ENCODE results near the gene ZPBP. TPM values are rescaled to one million over a fixed set of nuclear protein-coding genes. Genes with fewer than 3 reads are reported as not detected.

ZPBP gene, protein sequence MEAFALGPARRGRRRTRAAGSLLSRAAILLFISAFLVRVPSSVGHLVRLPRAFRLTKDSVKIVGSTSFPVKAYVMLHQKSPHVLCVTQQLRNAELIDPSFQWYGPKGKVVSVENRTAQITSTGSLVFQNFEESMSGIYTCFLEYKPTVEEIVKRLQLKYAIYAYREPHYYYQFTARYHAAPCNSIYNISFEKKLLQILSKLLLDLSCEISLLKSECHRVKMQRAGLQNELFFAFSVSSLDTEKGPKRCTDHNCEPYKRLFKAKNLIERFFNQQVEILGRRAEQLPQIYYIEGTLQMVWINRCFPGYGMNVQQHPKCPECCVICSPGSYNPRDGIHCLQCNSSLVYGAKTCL
- not detected for polyA plus RNA-seq (ENCODE audit: low read depth in 6 of 6)

DNA sequence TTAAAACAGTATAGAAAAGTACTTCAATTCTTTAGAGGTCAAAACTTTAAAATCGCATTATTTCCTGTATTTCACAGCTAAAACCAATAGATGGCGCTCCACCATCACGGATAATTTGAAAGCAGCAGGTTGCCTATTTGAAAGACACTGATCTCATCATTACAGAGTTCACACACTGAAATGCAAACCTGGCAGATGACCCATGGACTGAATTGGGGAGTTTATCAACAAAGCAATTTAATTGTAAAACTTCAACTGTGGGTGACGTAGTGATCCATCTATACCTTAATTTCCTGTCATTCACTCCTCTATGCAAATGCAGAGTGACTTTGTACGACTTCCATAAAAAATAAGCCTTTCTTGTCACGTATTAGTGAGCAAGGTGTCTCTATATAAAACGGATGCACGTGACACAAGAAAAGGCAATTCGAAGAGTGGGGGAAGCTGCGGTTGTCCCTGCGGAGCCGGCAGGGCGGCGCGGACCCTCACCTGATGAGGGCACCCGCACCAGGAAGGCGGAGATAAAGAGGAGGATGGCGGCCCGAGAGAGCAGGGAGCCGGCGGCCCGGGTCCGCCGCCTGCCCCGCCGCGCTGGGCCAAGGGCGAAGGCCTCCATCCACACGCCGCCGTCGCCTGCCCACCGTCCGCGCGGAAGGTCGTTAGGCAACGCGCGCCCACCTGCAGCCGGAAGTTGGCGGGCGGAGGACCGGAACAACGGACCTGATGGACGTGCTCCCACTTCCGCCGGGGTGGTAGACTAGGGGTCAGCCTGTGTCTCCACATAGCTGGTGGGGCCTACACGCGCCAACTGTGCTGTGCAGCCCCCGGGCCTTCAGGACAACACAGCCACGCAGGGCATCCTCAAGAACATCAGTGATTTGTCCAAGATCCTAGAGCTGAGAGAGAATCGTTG is at the start of gene ZPBP:
Gene ZPBP (minus strand): TSS at position 668 of the 913 bp plus-strand sequence. CDS start 52 bp downstream, at position 616.
- Mint-ChIP-seq H3K27me3 (no peaks in the 10 kb centered on the region), H3K4me1 (peaks cover 5 to 16% (median 9%) of the 10 kb centered on the region in 3 donors), H3K4me3 (peak within 1 kb of the TSS; percentile 87 to 95 (median 92)), H3K27ac (peak within 1 kb of the TSS; percentile 54 to 98 (median 84)), H3K36me3 (no peaks in the 10 kb centered on the region), H3K9me3 (peaks cover 0 to 1% (median 0%) of the 10 kb centered on the region in 7 donors)
- ATAC-seq (ENCODE audit: low read depth in 2 of 2) (peak; percentile 81 to 85), DNase-seq (peak; percentile 64)

DNA sequence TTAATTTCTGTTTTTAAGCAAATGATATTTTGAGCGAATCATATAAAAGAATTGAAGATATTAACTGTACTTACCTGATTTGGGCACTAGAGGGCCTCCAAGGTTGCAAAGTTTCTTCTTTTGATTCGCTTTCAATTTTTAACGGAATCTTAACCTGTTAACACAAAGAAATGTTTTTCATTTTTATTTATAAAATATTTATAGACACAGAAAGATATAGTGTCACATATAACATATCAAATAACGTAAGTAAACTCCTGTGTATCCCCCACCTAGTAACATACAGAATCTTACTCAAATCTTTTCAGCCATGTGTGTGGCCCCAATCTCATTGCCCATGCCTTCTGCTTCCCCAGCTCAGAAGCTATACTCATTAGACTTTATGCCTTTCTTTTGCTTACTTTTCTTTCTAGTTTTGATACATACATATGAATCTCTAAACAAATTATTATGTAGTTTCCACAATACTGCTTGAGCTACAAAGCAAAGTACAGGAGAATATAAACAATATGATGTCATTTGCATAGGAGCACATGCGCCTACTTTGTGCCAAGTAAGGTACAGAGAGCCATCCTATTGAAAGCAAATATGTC is 49.5 kb upstream of the ZPBP start:
- H3K27ac Mint-ChIP-seq = peak overlapping the region; percentile 63 to 93 (median 84)
- no peaks in the 10 kb centered on the region for H3K27me3 Mint-ChIP-seq
- peak overlapping the region; percentile 13 to 86 (median 80) for H3K4me3 Mint-ChIP-seq
- H3K36me3 Mint-ChIP-seq = no peaks in the 10 kb centered on the region
- peak; percentile 33 for DNase-seq
- peaks cover 35 to 52% (median 44%) of the 10 kb centered on the region in 3 donors for H3K4me1 Mint-ChIP-seq
- H3K9me3 Mint-ChIP-seq = no peaks in the 10 kb centered on the region
- ATAC-seq (ENCODE audit: low read depth in 2 of 2) = peak; percentile 57 to 67

DNA sequence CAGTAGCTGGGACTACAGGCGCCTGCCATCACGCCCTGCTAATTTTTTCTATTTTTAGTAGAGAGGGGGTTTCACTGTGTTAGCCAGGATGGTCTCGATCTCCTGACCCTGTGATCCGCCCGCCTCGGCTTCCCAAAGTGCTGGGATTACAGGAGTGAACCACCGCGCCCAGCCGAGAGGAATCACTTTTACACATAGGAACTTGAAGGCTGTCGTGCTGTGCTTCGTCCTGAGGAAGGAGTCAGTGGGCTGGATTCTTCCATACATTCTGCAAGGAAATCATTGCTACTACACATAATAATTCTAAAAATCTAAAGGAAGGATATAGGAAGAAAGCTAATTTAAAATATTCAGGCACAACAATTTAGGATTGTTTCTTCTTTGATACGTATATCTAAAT is 48.8 kb upstream of the ZPBP start:
- no peak for DNase-seq
- H3K4me1 Mint-ChIP-seq = peaks cover 30 to 46% (median 38%) of the 10 kb centered on the region in 3 donors
- no peaks in the 10 kb centered on the region for H3K9me3 Mint-ChIP-seq

DNA sequence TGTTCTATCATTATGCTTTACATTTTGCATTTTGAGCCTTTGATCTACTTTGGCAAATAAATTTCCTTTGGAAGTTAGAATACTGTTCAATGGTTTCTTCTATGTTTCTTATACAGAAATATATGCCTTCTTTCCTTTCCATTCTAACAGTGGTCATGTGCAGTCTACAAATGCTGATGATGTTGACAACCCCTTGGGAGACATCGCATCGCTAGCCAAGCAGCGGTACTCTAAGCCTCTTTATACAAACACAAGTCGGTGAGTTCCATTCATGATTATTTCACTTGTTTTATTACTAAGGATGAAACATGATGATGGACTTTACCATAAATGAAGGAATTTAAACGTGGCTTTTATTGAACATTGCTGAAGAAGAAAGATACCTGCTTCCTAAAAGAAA is 48.1 kb upstream of the ZPBP start:
- Mint-ChIP-seq H3K27me3 (no peaks in the 10 kb centered on the region), H3K4me1 (peaks cover 23 to 39% (median 31%) of the 10 kb centered on the region in 3 donors), H3K4me3 (peak overlapping the region in 3 of 8 donors; percentile 1 to 54 (median 8)), H3K36me3 (no peaks in the 10 kb centered on the region), H3K9me3 (no peaks in the 10 kb centered on the region), H3K27ac (peak overlapping the region in 5 of 6 donors; percentile 29 to 89 (median 80))
- no peak for DNase-seq
- ATAC-seq (ENCODE audit: low read depth in 2 of 2) = peak; percentile 59 to 61

More for the DNA sequence above, 48.8 kb upstream of the ZPBP start:
- ATAC-seq (ENCODE audit: low read depth in 2 of 2) = no peak
- Mint-ChIP-seq H3K36me3 (no peaks in the 10 kb centered on the region), H3K27me3 (no peaks in the 10 kb centered on the region), H3K4me3 (peak overlapping the region in 2 of 8 donors; percentile 15 to 44), H3K27ac (peak overlapping the region in 3 of 6 donors; percentile 29 to 85 (median 80))

GRCh38 chr7:50140688-50141087 is 47.6 kb upstream of the ZPBP start:
- Mint-ChIP-seq H3K27ac (peak overlapping the region in 4 of 6 donors; percentile 29 to 80 (median 43)), H3K4me3 (peak overlapping the region in 1 of 8 donors; percentile 27), H3K36me3 (no peaks in the 10 kb centered on the region), H3K27me3 (no peaks in the 10 kb centered on the region), H3K4me1 (peaks cover 18 to 34% (median 26%) of the 10 kb centered on the region in 3 donors), H3K9me3 (no peaks in the 10 kb centered on the region)
- DNase-seq (no peak), ATAC-seq (ENCODE audit: low read depth in 2 of 2) (no peak)

GRCh38 chr7:50138101-50138500 is 45.1 kb upstream of the ZPBP start:
- no peaks in the 10 kb centered on the region for H3K27me3 Mint-ChIP-seq
- peaks cover 10 to 20% (median 16%) of the 10 kb centered on the region in 3 donors for H3K4me1 Mint-ChIP-seq
- DNase-seq (no peak), ATAC-seq (ENCODE audit: low read depth in 2 of 2) (no peak)
- no peak overlapping the region for H3K27ac Mint-ChIP-seq
- H3K4me3 Mint-ChIP-seq = no peak overlapping the region
- H3K36me3 Mint-ChIP-seq = no peaks in the 10 kb centered on the region
- no peaks in the 10 kb centered on the region for H3K9me3 Mint-ChIP-seq

DNA sequence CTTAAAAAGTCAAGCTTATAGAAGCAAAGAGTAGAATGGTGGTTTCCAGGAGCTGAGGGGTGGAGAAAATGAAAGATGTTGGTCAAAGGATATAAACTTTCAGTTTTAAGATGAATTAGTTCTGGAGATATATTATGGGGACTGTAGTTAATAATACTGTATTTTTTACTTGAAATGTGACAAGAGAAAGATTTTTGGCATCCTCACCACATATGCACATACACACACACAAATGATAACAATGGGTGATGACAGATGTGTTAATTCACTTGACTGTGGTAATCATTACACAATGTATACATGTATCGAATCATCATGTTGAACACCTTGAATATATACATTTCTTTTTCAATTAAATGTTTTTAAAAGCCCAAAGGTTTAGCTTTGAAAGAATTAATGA is 32.7 kb upstream of the ZPBP start:
- no peak for ATAC-seq (ENCODE audit: low read depth in 2 of 2)
- Mint-ChIP-seq H3K27ac (no peak overlapping the region), H3K36me3 (no peaks in the 10 kb centered on the region), H3K4me1 (peaks cover 7 to 13% (median 12%) of the 10 kb centered on the region in 3 donors), H3K4me3 (no peak overlapping the region), H3K27me3 (no peaks in the 10 kb centered on the region), H3K9me3 (no peaks in the 10 kb centered on the region)
- DNase-seq = no peak

DNA sequence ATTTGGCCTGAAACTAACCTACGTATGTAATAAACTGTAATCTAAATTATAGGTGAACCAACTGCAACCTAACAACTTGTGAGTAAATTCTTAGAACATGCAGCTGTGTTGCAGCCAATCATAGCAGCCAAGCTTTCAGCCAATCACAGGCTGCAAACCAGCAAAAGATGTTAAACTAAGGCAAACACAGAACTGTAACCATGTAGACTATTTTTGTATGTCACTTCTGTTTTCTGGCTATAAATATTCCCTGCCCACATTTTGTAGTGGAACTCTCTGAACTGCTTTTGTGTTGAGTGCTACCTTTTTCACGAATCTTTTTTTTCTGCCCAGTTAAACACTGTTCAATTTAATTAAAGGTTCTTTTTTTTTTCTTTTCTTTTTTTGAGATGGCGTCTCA is 28.2 kb upstream of the ZPBP start:
- no peaks in the 10 kb centered on the region for H3K36me3 Mint-ChIP-seq
- ATAC-seq (ENCODE audit: low read depth in 2 of 2) = peak; percentile 93 to 95

GRCh38 chr7:50119815-50120637 is 27.0 kb upstream of the ZPBP start:
- Mint-ChIP-seq H3K4me1 (peaks cover 18 to 28% (median 23%) of the 10 kb centered on the region in 3 donors), H3K27ac (peak overlapping the region in 4 of 6 donors; percentile 19 to 95 (median 64)), H3K4me3 (peak overlapping the region in 1 of 8 donors; percentile 13), H3K36me3 (no peaks in the 10 kb centered on the region), H3K9me3 (no peaks in the 10 kb centered on the region), H3K27me3 (no peaks in the 10 kb centered on the region)
- DNase-seq (peak; percentile 21), ATAC-seq (ENCODE audit: low read depth in 2 of 2) (peak; percentile 56 to 61)

More for the DNA sequence above, 28.2 kb upstream of the ZPBP start:
- Mint-ChIP-seq H3K4me3 (peak overlapping the region; percentile 30 to 87 (median 62)), H3K4me1 (peaks cover 18 to 28% (median 23%) of the 10 kb centered on the region in 3 donors), H3K9me3 (no peaks in the 10 kb centered on the region), H3K27ac (peak overlapping the region; percentile 19 to 95 (median 84)), H3K27me3 (no peaks in the 10 kb centered on the region)
- peak; percentile 45 for DNase-seq

DNA sequence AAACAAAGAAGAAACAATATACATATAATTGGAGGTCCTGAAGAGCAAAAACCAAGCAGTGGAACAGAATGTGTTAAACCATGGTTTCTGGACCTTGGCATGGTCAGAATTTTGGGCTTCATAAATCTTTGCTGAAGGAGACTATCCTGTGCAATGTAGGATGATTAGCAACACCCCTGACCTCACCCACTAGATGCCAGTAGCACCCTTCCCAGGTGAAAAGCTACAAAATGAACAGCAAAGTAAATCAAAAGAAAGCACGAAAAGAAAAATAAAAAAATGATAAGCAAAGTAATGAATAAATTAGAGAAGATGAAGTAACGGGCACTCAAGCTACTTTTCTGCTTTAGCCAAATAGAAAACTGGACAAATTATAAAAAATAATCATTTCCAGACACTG is 19.2 kb upstream of the ZPBP start:
- H3K27me3 Mint-ChIP-seq = peaks cover 0 to 17% (median 6%) of the 10 kb centered on the region in 3 donors
- H3K4me3 Mint-ChIP-seq = no peak overlapping the region
- no peak for ATAC-seq (ENCODE audit: low read depth in 2 of 2)
- H3K9me3 Mint-ChIP-seq = peaks cover 6 to 26% (median 11%) of the 10 kb centered on the region in 7 donors
- no peaks in the 10 kb centered on the region for H3K4me1 Mint-ChIP-seq
- H3K27ac Mint-ChIP-seq = no peak overlapping the region
- peaks cover 0 to 13% of the 10 kb centered on the region in 2 donors for H3K36me3 Mint-ChIP-seq
- no peak for DNase-seq

GRCh38 chr7:50101873-50102272 is 8.8 kb upstream of the ZPBP start:
- ATAC-seq (ENCODE audit: low read depth in 2 of 2) (no peak), DNase-seq (no peak)
- H3K36me3 Mint-ChIP-seq = no peaks in the 10 kb centered on the region
- H3K4me1 Mint-ChIP-seq = no peaks in the 10 kb centered on the region
- peaks cover 0 to 4% (median 0%) of the 10 kb centered on the region in 3 donors for H3K27me3 Mint-ChIP-seq
- no peak overlapping the region for H3K27ac Mint-ChIP-seq
- H3K9me3 Mint-ChIP-seq = peaks cover 0 to 1% (median 0%) of the 10 kb centered on the region in 7 donors
- H3K4me3 Mint-ChIP-seq = no peak overlapping the region

DNA sequence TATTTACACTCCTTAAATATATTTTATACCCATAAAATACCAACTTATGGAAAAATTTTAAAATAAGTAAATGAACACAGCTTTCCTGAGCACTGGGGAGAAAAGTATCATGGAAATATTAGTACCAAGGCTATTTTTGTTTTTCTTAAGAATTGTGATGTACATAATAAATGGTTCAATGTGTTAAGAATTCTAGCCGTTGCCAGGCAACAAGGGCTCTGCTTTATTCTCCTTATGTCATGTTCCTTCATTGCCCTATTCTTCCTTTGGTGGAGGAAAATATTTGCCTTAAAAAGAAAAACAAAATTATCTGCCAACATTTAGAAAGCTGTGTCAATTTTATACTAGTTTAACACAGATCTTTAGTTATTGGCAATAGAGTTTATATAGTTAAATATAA is 2.6 kb upstream of the ZPBP start:
- no peak for ATAC-seq (ENCODE audit: low read depth in 2 of 2)

More for the DNA sequence above, 2.6 kb upstream of the ZPBP start:
- no peak overlapping the region for H3K4me3 Mint-ChIP-seq
- peaks cover 5 to 16% (median 9%) of the 10 kb centered on the region in 3 donors for H3K4me1 Mint-ChIP-seq
- H3K36me3 Mint-ChIP-seq = no peaks in the 10 kb centered on the region
- H3K9me3 Mint-ChIP-seq = no peaks in the 10 kb centered on the region
- no peak overlapping the region for H3K27ac Mint-ChIP-seq
- no peak for DNase-seq
- H3K27me3 Mint-ChIP-seq = no peaks in the 10 kb centered on the region
